ENCODE measurements around the gene FAM98B.

The FAM98B gene

GRCh38 chr15:38460543-38460942, 6.6 kb downstream of the FAM98B start:
- Histone ChIP-seq H2BK12ac (ENCODE audit: low read length) (no peak overlapping the region), H3K9me3 (ENCODE audit: insufficient read depth, low read depth, low read length) (no peaks in the 10 kb centered on the region), H3K23ac (ENCODE audit: low read length) (no peak overlapping the region), H3K36me3 (ENCODE audit: control insufficient read depth in 1 of 2, insufficient read depth in 2 of 2, low read length in 2 of 2) (peaks cover 3% of the 10 kb centered on the region in 2 experiments), H3K18ac (ENCODE audit: low read length) (no peak overlapping the region), H2BK120ac (ENCODE audit: insufficient read depth, low read length, poor library complexity) (no peak overlapping the region), H3K14ac (ENCODE audit: low read length) (no peak overlapping the region), H3K79me2 (ENCODE audit: control insufficient read depth, insufficient read depth, low read length, poor library complexity) (peaks cover 16% of the 10 kb centered on the region), H2BK5ac (ENCODE audit: low read depth, low read length, poor library complexity) (no peak overlapping the region), H4K12ac (ENCODE audit: low read depth, low read length) (no peak overlapping the region), H3K4me1 (ENCODE audit: control insufficient read depth in 1 of 2, insufficient read depth in 2 of 2, low read length in 2 of 2) (peaks cover 7 to 14% of the 10 kb centered on the region in 2 experiments), H2AK5ac (ENCODE audit: low read length) (no peak overlapping the region), H3K9ac (ENCODE audit: low read length) (no peak overlapping the region), H3K4ac (ENCODE audit: low read depth, low read length) (no peak overlapping the region), H3K79me1 (ENCODE audit: low read length) (no peaks in the 10 kb centered on the region), H2AFZ (ENCODE audit: insufficient read depth, low read length, poor library complexity) (no peak overlapping the region), H3K27me3 (ENCODE audit: insufficient read depth, low read length) (no peaks in the 10 kb centered on the region), H4K91ac (ENCODE audit: low read depth, low read length) (no peak overlapping the region), H3K27ac (ENCODE audit: low read depth, low read length) (no peak overlapping the region), H3K4me2 (ENCODE audit: low read length) (no peak overlapping the region), H4K8ac (ENCODE audit: low read depth, low read length) (no peak overlapping the region), H3K4me3 (ENCODE audit: low read depth, low read length) (no peak overlapping the region)
- DNase-seq = no peak
- WGBS (ENCODE audit: extremely low coverage, insufficient coverage, insufficient read length) = no CpG with 5 or more reads among the region's 3 CpGs

GRCh38 chr15:38461066-38461833, 7.3 kb downstream of the FAM98B start:
- no peak overlapping the region for H3K4ac ChIP-seq (ENCODE audit: low read depth, low read length)
- no peak overlapping the region for H3K4me3 ChIP-seq (ENCODE audit: low read depth, low read length)
- peaks cover 16% of the 10 kb centered on the region for H3K79me2 ChIP-seq (ENCODE audit: control insufficient read depth, insufficient read depth, low read length, poor library complexity)
- no CpG with 5 or more reads among the region's 2 CpGs for WGBS (ENCODE audit: extremely low coverage, insufficient coverage, insufficient read length)
- no peak overlapping the region for H2AFZ ChIP-seq (ENCODE audit: insufficient read depth, low read length, poor library complexity)
- no peak overlapping the region for H3K4me2 ChIP-seq (ENCODE audit: low read length)
- H3K18ac ChIP-seq (ENCODE audit: low read length) = no peak overlapping the region
- H3K36me3 ChIP-seq (ENCODE audit: control insufficient read depth in 1 of 2, insufficient read depth in 2 of 2, low read length in 2 of 2) = peaks cover 3% of the 10 kb centered on the region in 2 experiments
- H2BK5ac ChIP-seq (ENCODE audit: low read depth, low read length, poor library complexity) = no peak overlapping the region
- peaks cover 7 to 14% of the 10 kb centered on the region in 2 experiments for H3K4me1 ChIP-seq (ENCODE audit: control insufficient read depth in 1 of 2, insufficient read depth in 2 of 2, low read length in 2 of 2)
- H3K23ac ChIP-seq (ENCODE audit: low read length) = no peak overlapping the region
- H3K27me3 ChIP-seq (ENCODE audit: insufficient read depth, low read length) = no peaks in the 10 kb centered on the region
- no peak overlapping the region for H2AK5ac ChIP-seq (ENCODE audit: low read length)
- H2BK120ac ChIP-seq (ENCODE audit: insufficient read depth, low read length, poor library complexity) = no peak overlapping the region
- no peak overlapping the region for H4K12ac ChIP-seq (ENCODE audit: low read depth, low read length)
- H4K8ac ChIP-seq (ENCODE audit: low read depth, low read length) = no peak overlapping the region
- no peaks in the 10 kb centered on the region for H3K79me1 ChIP-seq (ENCODE audit: low read length)
- H2BK12ac ChIP-seq (ENCODE audit: low read length) = no peak overlapping the region
- no peak overlapping the region for H3K9ac ChIP-seq (ENCODE audit: low read length)
- H4K91ac ChIP-seq (ENCODE audit: low read depth, low read length) = no peak overlapping the region
- no peaks in the 10 kb centered on the region for H3K9me3 ChIP-seq (ENCODE audit: insufficient read depth, low read depth, low read length)
- H3K14ac ChIP-seq (ENCODE audit: low read length) = no peak overlapping the region
- no peak overlapping the region for H3K27ac ChIP-seq (ENCODE audit: low read depth, low read length)
- no peak for DNase-seq

GRCh38 chr15:38463893-38464292, 10.0 kb downstream of the FAM98B start:
- Histone ChIP-seq H4K12ac (ENCODE audit: low read depth, low read length) (no peak overlapping the region), H4K8ac (ENCODE audit: low read depth, low read length) (no peak overlapping the region), H4K91ac (ENCODE audit: low read depth, low read length) (no peak overlapping the region), H3K4me2 (ENCODE audit: low read length) (no peak overlapping the region), H3K36me3 (ENCODE audit: control insufficient read depth in 1 of 2, insufficient read depth in 2 of 2, low read length in 2 of 2) (peaks cover 2 to 3% of the 10 kb centered on the region in 2 experiments), H3K4me1 (ENCODE audit: control insufficient read depth in 1 of 2, insufficient read depth in 2 of 2, low read length in 2 of 2) (peaks cover 4 to 6% of the 10 kb centered on the region in 2 experiments), H3K27ac (ENCODE audit: low read depth, low read length) (no peak overlapping the region), H3K14ac (ENCODE audit: low read length) (no peak overlapping the region), H3K4ac (ENCODE audit: low read depth, low read length) (no peak overlapping the region), H3K27me3 (ENCODE audit: insufficient read depth, low read length) (no peaks in the 10 kb centered on the region), H2AFZ (ENCODE audit: insufficient read depth, low read length, poor library complexity) (no peak overlapping the region), H3K9me3 (ENCODE audit: insufficient read depth, low read depth, low read length) (no peaks in the 10 kb centered on the region), H3K79me1 (ENCODE audit: low read length) (no peaks in the 10 kb centered on the region), H3K4me3 (ENCODE audit: low read depth, low read length) (no peak overlapping the region), H3K18ac (ENCODE audit: low read length) (no peak overlapping the region), H3K23ac (ENCODE audit: low read length) (no peak overlapping the region), H2AK5ac (ENCODE audit: low read length) (no peak overlapping the region), H3K9ac (ENCODE audit: low read length) (no peak overlapping the region), H2BK120ac (ENCODE audit: insufficient read depth, low read length, poor library complexity) (no peak overlapping the region), H3K79me2 (ENCODE audit: control insufficient read depth, insufficient read depth, low read length, poor library complexity) (peaks cover 8% of the 10 kb centered on the region), H2BK5ac (ENCODE audit: low read depth, low read length, poor library complexity) (no peak overlapping the region), H2BK12ac (ENCODE audit: low read length) (no peak overlapping the region)
- no peak for DNase-seq
- no CpG with 5 or more reads among the region's 3 CpGs for WGBS (ENCODE audit: extremely low coverage, insufficient coverage, insufficient read length)

GRCh38 chr15:38464675-38465074, 10.7 kb downstream of the FAM98B start:
- Histone ChIP-seq H3K23ac (ENCODE audit: low read length) (no peak overlapping the region), H3K9ac (ENCODE audit: low read length) (no peak overlapping the region), H2BK5ac (ENCODE audit: low read depth, low read length, poor library complexity) (no peak overlapping the region), H3K4me1 (ENCODE audit: control insufficient read depth in 1 of 2, insufficient read depth in 2 of 2, low read length in 2 of 2) (no peaks in the 10 kb centered on the region), H3K4me2 (ENCODE audit: low read length) (no peak overlapping the region), H2AK5ac (ENCODE audit: low read length) (no peak overlapping the region), H3K4ac (ENCODE audit: low read depth, low read length) (no peak overlapping the region), H3K4me3 (ENCODE audit: low read depth, low read length) (no peak overlapping the region), H2BK120ac (ENCODE audit: insufficient read depth, low read length, poor library complexity) (no peak overlapping the region), H3K27ac (ENCODE audit: low read depth, low read length) (no peak overlapping the region), H3K79me2 (ENCODE audit: control insufficient read depth, insufficient read depth, low read length, poor library complexity) (peaks cover 2% of the 10 kb centered on the region), H3K79me1 (ENCODE audit: low read length) (no peaks in the 10 kb centered on the region), H3K27me3 (ENCODE audit: insufficient read depth, low read length) (no peaks in the 10 kb centered on the region), H3K9me3 (ENCODE audit: insufficient read depth, low read depth, low read length) (no peaks in the 10 kb centered on the region), H3K36me3 (ENCODE audit: control insufficient read depth in 1 of 2, insufficient read depth in 2 of 2, low read length in 2 of 2) (no peaks in the 10 kb centered on the region), H2BK12ac (ENCODE audit: low read length) (no peak overlapping the region), H3K18ac (ENCODE audit: low read length) (no peak overlapping the region), H4K12ac (ENCODE audit: low read depth, low read length) (no peak overlapping the region), H2AFZ (ENCODE audit: insufficient read depth, low read length, poor library complexity) (no peak overlapping the region), H4K8ac (ENCODE audit: low read depth, low read length) (no peak overlapping the region), H4K91ac (ENCODE audit: low read depth, low read length) (no peak overlapping the region), H3K14ac (ENCODE audit: low read length) (no peak overlapping the region)
- no CpG with 5 or more reads among the region's 4 CpGs for WGBS (ENCODE audit: extremely low coverage, insufficient coverage, insufficient read length)
- DNase-seq = no peak
